Epithelial cell of prostate (primary cell): ENCODE measurements around the gene NXN.
"Not testable (repeated sequence)": the region's sequence is repeated elsewhere in the genome, so short reads cannot be mapped to it uniquely, and the experiment has no call there.

Source experiments
- DNase-seq: peaks from one replicate; pipeline ENCODE4 v3.0.0-alpha.2; 2011; ENCODE audit warnings: low read depth, low spot score
- H3K27ac ChIP-seq: fragments of 450-650 bp; 2 replicates; pipeline ENCODE4 v1.5.1; 2017; ENCODE audit warnings: mild to moderate bottlenecking

NXN gene

DNA sequence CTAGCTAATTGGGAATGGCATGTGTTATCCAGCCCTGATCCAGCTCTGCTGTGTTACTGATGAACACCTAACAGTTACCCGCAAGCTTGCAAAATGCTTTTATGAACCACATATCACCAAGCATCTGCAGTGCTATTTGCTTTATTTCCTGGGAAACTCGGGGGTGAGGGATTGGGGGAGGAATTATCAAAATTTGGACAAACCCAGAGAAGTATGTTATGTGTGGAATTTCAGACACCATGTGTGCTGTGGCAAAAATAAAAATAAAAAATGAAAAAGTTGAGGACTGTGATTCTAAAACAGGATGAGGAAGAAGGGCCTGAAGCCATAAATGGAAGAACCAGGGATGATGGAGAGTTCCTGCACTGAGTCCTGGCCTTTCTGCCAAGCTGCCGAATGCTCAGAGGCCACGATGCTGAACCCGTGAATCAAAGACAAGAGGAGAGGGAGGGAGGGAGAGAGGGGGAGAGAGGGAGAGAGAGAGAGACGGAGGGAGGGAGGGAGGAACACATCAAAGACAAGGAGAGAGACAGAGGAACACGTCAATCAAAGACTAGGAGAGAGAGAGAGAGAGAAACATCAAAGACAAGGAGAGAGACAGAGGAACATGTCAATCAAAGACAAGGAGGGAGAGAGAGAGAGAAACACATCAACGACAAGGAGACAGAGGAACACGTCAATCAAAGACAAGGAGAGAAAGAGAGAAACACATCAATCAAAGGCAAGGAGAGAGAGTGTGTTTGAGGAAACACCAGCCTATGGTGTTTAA, 107.6 kb downstream of the NXN start:
- H3K27ac ChIP-seq, result no peak overlapping the region
- DNase-seq, result no peak

DNA sequence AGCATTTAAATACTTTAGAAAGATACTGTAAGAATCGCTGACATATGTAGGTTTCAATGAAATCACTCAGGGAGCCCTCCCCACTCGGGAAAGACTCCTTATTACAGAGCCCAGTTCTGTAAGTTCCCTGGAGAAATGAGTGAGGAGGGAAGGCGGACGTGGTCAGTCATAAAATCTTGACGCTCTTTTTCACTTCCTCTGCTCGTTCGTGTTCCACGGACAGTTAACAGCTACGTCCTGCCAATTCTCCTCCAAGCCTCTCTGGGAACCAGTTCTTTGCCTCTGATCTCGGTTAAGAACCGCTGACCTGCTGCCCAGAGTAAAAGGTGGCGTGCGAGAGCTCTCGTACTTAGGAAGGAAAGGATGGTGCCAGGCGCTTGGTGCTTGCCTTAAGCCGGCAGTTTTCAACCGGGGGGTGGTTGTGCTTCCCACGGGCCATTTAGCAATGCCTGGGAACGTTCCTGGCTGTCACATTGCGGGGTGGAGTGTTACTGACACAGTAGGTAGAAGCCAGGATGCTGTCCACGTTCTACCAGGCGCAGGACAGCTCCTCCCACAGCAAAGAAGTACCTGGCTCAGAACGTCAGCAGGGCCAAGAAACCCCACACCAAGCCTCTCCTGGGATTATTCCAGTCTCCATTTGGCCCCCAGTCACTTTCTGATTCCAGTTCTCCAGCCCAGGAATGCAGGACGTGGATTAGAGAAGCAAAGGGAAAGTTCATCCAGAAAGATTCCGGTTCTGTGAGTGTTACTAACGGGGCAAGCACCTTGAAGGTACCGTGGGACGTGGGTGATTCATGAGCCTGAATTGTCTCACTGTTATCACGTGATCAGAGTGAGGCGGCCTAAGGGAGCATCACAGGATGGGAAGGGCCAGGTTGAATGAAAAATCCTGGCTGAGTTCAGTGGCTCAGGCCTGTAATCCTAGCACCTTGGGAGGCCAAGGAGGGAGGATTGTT, 109.7 kb downstream of the NXN start:
- DNase-seq, result peak; percentile 93
- peak overlapping the region; percentile 80 for H3K27ac ChIP-seq

DNA sequence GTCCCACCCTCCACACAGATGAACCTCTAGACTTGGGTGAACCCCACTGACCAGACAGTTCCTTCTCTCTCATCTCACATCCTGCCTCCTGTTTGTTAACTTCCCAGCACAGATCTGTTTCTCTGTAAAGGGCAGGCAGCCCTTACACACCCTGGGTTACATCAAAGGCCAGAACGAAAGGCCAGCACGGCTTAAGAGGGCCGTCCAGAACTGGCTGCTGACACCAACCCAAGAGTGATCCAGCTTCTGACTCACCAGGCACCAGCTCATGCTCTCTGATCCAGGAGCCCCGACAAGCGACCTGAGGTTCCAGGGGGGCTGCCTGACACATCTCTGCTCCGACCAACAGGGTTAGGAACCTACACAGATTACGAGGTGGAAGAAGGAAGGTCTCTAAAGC, 110.5 kb downstream of the NXN start:
- H3K27ac ChIP-seq, result peak overlapping the region; percentile 80
- no peak for DNase-seq

DNA sequence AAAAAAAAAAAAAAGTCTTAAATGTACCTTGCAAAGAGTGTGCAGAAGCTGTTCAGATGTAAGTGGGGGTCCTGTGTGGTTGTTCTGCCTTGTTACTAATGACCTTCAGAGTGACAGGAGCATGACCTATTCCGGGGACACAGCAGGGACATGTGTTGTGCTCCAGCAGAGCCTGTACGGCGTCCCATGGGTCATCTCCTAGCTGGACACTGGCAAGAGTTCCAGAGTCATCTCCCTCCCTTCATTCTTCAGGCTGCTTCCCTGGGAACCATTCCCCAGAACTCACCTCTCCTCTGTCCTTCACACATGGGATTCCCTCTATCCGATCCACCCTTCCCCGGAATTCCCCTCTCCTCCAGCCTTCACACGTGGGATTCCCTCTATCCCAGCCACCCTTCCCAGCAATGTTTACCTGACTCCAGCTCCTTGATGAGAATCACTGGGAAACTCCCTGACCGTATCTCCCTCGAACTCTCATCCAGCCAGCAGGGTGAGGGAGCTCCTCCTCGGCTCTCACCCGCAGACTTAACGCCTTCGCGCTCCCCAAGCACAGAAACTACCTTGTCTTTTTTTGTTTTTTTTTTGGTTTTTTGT, 111.6 kb downstream of the NXN start:
- DNase-seq, result no peak
- H3K27ac ChIP-seq, result no peak overlapping the region

DNA sequence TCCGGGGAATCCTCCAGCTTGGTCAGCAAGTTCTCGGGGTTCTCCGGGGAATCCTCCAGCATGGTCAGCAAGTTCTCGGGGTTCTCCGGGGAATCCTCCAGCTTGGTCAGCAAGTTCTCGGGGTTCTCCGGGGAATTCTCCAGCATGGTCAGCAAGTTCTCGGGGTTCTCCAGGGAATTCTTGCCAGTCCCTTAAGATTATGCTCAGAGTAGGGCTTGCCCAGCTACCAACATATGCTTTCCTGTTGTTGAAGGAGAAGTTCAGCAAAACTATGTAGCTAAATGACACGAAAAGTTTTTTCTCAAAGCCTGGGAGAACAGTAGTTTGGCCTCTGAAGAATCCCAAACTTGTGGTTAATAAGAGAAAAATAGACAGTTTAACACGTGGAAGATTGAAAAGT, 112.3 kb downstream of the NXN start:
- not testable (repeated sequence) for DNase-seq, H3K27ac ChIP-seq

DNA sequence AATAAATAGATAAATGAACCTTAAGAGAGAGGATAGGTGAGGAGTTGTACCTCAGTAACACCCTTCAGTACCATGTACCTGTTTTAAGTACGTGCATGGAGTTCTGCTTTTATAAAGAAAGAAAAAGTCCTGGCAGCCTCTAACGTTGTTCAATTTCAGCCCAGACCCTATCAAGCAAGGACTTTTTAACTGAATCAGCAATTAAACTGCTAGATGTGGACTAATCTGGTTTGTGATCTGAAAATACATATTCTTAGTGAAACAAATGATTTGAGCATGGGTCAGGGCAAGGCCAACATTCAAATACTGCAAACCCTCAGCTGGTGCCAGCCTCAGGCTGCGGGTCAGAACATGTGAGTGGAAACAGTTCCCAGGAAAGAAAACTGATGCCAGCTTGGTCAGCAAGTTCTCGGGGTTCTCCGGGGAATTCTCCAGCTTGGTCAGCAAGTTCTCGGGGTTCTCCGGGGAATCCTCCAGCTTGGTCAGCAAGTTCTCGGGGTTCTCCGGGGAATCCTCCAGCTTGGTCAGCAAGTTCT, 112.9 kb downstream of the NXN start:
- no peak for DNase-seq

DNA sequence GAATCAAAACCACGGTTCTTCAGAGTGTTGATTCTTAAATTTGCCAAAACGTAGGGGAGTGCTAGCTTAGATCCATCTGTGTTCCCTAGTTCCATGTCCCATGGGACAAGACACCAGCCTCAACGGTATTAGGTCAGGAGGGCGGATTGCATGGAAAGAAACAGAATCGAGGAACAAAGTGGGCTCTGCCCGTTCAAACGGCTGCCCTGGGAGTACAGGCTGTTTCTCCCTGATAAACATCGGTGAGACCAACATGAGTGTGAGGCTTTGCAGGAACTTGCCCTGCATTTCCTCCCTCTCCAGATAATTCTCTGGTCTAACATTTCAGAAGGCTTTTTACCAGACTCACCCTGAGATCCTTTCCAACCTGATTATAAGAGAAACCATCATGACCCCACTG, 115.3 kb downstream of the NXN start:
- no peak for DNase-seq
- H3K27ac ChIP-seq, result peak overlapping the region; percentile 73

More for the DNA sequence above, 112.9 kb downstream of the NXN start:
- no peak overlapping the region for H3K27ac ChIP-seq

DNA sequence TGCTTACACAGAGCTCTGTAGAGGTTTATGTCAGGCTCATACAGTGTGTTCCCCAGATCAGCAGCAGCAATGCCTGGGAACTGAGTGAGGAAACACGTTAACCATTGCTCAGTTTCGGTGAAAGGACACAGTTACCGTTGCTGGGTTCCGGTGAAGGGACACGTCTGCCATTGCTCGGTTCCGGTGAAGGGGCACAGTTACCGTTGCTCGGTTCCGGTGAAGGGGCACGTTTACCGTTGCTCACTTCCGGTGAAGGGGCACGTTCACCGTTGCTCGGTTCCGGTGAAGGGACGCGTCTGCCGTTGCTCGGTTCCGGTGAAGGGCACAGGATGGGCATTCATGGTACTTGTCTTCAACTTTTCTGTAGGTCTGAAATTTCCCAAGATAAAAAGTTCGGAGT, 115.7 kb downstream of the NXN start:
- no peak for DNase-seq
- peak overlapping the region; percentile 73 for H3K27ac ChIP-seq

DNA sequence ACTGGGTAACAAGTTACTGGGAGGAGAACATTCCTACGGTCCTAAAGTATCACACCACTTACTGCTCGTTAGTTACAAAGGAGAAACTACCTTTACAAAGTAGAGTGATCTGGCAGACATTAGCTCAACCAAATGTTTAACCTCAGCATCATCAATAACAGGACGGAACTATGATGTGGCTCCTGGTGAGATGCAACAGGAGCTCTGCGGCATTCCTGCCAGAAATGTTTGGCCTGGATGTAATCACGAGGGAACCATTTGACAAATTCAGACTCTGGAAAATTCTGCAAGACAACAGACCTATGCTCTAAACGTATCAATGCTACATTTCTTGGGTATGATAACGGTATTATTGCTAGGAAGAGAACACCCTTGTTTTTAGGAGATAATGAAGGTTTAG, 117.0 kb downstream of the NXN start:
- H3K27ac ChIP-seq, result no peak overlapping the region
- no peak for DNase-seq

DNA sequence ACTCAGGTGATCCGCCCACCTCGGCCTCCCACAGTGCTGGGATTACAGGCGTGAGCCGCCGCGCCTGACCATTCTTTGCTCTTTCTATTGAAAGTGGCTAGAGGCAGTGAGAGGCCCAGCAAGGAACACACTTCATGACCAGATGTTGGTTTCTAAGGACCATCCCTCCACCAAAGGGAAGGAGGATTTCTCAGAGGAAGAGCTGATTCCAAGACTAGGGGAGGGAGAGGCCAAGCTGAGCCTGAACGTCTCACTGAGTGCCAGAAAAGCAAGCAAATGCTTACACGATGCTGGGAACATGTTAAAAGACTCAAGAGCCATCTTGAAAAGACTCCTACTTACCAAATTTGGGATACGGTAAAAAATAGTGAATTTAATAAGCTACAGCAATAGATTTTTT, 118.2 kb downstream of the NXN start:
- H3K27ac ChIP-seq, result no peak overlapping the region
- DNase-seq, result no peak

DNA sequence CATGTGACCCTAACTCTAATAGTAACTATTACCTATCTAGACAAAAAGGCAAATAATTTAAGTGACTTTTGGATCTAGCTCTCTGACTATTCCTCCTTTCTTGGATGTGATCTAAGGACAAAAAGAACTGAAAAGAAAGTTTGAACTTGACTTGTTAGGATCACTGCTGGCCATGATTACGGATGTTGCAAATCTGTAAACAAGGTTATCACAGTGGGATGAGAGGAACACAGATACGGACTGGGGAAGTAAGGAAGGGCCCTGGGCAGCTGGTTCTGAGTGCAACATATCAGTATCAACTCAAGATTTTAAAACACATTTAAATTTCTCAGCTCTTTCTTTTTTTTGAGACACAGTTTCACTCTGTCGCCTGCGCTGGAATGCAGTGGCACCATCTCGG, 118.8 kb downstream of the NXN start:
- H3K27ac ChIP-seq, result no peak overlapping the region
- no peak for DNase-seq

DNA sequence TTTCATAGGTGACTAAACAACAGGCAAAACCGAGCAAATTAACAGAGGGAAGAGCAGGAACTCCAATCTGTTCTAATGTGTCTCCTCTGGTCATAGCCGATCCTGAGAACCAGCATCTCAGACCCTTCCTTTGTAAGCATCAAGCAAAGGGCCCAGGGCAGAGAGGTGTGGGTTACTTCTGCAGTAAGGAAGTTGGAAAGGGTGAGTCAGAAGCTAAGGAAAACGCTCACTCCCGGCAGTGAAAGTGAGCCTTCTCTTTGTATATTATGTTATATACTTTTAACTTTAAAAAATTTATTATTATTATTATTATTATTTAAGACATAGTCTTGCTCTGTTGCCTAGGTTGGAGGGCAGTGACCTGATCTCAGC, 119.8 kb downstream of the NXN start:
- no peak for DNase-seq
- H3K27ac ChIP-seq, result peak overlapping the region; percentile 65

DNA sequence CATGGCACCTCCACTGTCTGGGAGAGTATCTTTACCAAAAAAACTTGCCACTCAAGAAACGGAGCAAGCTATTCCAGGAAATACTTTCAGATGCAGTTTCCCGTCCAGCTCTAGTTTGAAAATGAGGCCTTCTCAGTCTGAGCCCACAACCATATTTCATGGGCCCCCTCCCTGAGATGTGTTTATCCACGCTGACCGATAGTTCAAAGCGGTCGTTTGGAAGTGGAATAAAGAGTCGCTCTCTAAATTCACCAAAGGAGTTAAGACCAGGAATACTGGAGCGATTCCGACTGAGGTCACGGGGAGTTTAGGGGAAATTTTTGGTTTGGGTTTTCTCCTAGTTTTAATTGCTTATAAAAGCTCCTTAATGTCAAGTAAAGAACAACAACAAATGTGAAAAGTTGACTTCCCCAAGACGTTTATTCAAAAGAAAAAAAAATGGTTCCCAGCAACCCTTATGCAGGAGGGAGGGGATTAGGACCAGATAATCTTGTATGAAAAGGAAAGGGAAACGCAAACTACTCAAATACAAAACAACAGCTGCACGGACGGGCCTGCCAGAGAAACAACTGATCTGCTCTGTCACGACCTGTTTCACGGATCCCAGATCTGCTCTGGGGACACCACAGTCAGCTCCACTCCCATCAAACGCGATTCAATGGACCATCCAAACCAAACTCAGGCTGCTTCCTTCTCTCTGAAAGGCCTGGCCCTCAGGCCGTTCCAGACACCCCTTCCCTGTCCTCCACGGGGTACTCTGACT, 120.3 kb downstream of the NXN start:
- H3K27ac ChIP-seq, result peak overlapping the region; percentile 65
- no peak for DNase-seq

DNA sequence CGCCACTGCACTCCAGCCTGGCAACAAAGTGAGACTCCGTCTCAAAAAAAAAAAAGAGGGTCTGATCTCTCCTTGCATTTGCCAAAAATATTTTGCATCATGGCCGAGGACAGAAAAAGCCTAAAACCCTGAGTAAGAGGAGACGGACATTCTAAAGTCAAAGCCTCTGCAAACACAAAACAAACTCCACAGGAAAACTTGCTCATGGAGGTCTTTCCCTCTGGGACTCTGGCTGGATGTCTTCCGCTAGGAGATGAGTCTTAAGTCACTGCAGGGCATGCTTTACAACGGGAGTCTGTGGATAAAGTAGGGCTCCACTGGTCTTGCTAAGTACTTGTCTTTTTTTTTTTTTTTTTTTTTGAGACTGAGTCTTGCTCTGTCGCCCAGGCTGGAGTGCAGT, 123.4 kb downstream of the NXN start:
- H3K27ac ChIP-seq, result no peak overlapping the region
- DNase-seq, result no peak

DNA sequence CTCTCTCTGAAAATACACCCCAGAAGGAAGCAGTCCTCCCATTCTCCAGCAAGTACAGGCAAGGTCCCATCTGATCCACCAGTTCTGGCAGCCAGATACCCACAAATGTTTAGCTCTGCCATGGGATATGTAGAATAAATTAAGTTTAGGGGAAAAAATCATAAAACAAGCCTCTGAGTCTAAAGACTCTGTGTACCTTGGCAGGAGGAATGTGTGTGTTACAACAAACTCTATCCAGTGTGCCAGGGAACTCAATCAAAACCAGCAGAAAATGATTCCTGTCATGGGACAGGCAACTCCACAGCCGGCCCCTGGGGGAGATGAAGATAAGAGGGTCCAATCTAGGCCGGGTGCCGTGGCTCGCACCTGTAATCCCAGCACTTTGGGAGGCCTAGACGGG, 124.0 kb downstream of the NXN start:
- no peak overlapping the region for H3K27ac ChIP-seq
- no peak for DNase-seq

DNA sequence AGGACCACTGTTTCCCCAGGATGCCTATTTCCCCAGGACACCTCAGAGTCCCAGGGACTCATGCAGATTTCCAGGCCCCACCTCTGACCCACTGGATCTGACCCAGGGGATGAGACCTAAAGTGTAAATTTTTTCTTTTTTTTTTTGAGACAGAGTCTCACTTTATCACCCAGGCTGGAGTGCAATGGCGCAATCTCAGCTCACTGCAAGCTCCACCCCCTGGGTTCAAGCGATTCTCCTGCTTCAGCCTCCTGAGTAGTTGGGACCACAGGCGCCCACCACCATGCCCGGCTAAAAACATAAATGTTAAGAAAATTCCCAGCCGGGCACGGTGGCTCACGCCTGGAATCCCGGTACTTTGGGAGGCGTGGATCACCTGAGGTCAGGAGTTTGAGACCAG, 126.7 kb downstream of the NXN start:
- not testable (repeated sequence) for H3K27ac ChIP-seq, DNase-seq

DNA sequence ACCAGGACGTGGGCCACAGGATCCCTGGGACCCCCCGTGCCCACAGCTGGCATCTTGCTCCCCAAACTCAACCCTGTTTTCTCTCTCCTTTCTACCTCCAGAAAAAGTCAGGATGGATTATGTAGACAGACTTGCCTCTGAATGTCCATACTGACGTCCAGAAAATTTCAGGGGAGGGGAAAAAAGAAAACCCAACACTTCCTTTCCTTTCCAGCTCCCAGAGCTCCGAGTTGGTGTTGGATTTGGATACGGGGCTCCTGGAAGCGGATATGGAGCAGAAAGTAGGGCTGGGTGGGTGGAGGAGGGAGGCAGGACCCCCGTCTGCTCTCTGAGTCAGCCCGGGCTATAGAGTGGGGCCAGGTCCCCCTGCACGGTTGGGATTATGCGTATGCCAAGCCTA, 127.2 kb downstream of the NXN start:
- peak overlapping the region; percentile 76 for H3K27ac ChIP-seq
- DNase-seq, result no peak

DNA sequence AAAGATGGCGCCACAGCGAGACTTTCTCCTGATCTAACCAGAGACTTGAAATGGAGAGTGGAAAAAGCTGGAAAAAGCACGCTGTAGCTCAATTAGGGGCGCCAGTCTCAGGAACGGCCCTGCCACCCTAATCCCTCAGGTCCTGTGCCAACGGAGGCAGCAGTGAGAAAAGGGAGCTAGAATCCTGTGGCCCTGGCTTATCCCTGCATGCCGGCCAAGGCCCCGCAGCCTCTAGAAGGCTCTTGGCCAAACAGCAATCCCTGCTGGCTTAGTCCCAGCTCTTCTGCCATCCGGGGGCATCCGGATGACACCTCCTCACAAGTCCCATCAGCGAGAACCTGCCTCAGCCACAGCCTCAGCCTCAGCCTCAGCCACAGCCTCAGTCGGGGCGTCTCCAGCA, 127.7 kb downstream of the NXN start:
- DNase-seq, result no peak
- H3K27ac ChIP-seq, result peak overlapping the region; percentile 76

DNA sequence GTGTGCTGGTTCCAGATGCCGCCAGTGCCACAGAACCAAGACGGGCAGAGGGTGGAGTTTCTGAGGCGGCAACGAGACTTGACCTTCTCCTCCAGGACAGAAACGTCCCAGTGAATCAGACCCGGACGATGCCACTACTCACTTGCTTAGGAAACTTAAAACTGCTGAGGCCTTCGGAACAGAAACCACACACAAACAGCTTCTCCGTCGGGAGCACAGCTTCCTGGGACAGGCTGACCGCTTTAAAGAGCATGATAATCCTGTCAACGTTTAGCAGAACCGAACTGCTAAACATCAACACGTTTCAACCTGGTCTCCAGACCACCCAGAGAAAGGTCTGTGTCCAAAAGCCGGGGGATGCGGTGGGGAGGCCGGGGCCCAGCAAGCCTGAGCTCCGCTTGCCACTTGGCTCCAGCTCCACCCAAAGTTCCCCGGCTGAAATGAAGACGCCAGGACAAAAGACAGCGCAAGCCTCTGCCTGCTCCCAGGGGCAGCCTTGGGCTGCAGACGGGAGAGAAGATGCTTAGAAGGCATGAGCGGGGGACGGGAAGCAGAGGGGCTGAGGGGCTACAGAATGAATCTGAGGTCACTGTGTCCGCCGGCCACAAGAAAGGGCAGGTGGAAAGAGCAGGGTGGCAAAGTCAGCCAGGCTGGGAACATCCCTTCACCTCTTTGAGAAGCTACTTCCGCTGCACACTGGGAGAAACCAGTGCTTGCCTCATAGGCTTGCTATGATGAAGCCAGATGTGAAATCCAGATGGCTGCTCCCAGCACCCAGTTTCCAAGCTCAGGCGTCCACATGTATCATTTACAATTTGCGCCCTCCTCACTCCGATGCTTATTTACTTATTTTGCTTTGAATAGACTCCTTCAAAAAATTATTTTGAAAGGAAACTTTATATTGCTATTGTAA, 128.5 kb downstream of the NXN start:
- DNase-seq, result no peak
- H3K27ac ChIP-seq, result peak overlapping the region; percentile 76
